SK-N-SH treated with all-trans-retinoic acid at 6 μM for 48 hours (cell line): ENCODE results near the gene PDE7B.

Source experiments
- ARNTL ChIP-seq: fragments of 450-650 bp; formaldehyde crosslinking; IDR thresholded peaks from 2 replicates; pipeline ENCODE4 v1.5.0; 2020; ENCODE audit warnings: low read depth, mild to moderate bottlenecking, moderate library complexity, borderline replicate concordance
- CSDC2 ChIP-seq: fragments of 250-450 bp; sonication (Bioruptor Pico); IDR thresholded peaks from 2 replicates; pipeline ENCODE4 v1.5.0; 2020; ENCODE audit warnings: mild to moderate bottlenecking, moderate library complexity
- ESRRG ChIP-seq: fragments of 250-450 bp; sonication (Bioruptor Pico); IDR thresholded peaks from 2 replicates; pipeline ENCODE4 v1.6.1; 2021; ENCODE audit warnings: mild to moderate bottlenecking
- ISL1 ChIP-seq: fragments of 250-450 bp; sonication (Bioruptor Pico); IDR thresholded peaks from 2 replicates; pipeline ENCODE4 v2.1.2; 2022; ENCODE audit warnings: mild to moderate bottlenecking, moderate library complexity
- POU6F1 ChIP-seq: fragments of 250-450 bp; sonication (Bioruptor Pico); IDR thresholded peaks from 2 replicates; pipeline ENCODE4 v1.8.0; 2021; ENCODE audit warnings: low read depth, mild to moderate bottlenecking, moderate library complexity, borderline replicate concordance
- PPARA ChIP-seq: fragments of 250-450 bp; sonication (Bioruptor Pico); IDR thresholded peaks from 2 replicates; pipeline ENCODE4 v1.5.0; 2020; ENCODE audit warnings: mild to moderate bottlenecking, borderline replicate concordance
- RARB ChIP-seq: fragments of 250-450 bp; sonication (Bioruptor Pico); IDR thresholded peaks from 2 replicates; pipeline ENCODE4 v1.8.0; 2021; ENCODE audit warnings: mild to moderate bottlenecking, moderate library complexity
- SNAI2 ChIP-seq: fragments of 250-450 bp; sonication (Bioruptor Pico); IDR thresholded peaks from 2 replicates; pipeline ENCODE4 v1.5.0; 2020; ENCODE audit warnings: mild to moderate bottlenecking, moderate library complexity
- ZC3H10 ChIP-seq: fragments of 250-450 bp; sonication (Bioruptor Pico); IDR thresholded peaks from 2 replicates; pipeline ENCODE4 v1.5.1; 2021; ENCODE audit warnings: mild to moderate bottlenecking, moderate library complexity
- ZFP3 ChIP-seq: fragments of 250-450 bp; sonication (Bioruptor Pico); IDR thresholded peaks from 2 replicates; pipeline ENCODE4 v1.5.0; 2020; ENCODE audit warnings: mild to moderate bottlenecking, moderate library complexity
- ZFP30 ChIP-seq: fragments of 450-650 bp; formaldehyde crosslinking; IDR thresholded peaks from 2 replicates; pipeline ENCODE4 v1.5.0; 2022; ENCODE audit warnings: mild to moderate bottlenecking, moderate library complexity
- ZNF565 ChIP-seq: fragments of 450-650 bp; formaldehyde crosslinking; conservative IDR thresholded peaks from 2 replicates; pipeline ENCODE4 v1.5.0; 2020; ENCODE audit warnings: low read depth, mild to moderate bottlenecking, moderate library complexity
- ZNF8 ChIP-seq: fragments of 450-650 bp; formaldehyde crosslinking; IDR thresholded peaks from 2 replicates; pipeline ENCODE4 v1.5.0; 2020; ENCODE audit warnings: mild to moderate bottlenecking, moderate library complexity

DNA sequence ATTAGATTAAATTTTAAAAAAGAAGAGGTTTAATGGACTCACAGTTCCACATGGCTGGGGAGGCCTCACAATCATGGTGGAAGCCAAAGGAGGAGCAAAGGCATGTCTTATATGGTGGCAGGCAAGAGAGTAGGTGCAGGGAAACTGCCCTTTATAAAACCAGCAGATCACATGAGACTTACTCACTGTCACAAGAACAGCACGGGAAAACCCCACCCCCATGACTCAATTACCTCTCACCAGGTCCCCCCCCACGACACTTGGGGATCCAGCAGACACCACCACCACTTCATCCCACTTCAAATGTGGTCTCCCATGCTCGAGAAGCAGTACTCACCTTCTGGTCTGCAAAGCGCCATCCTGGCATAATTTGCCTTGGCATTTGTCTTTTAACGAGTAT lies 374.0 kb downstream of the PDE7B start:
- TF ChIP-seq ZNF8 (CRISPR knock-in tag) (no peak), ARNTL (CRISPR knock-in tag) (no peak), PPARA (CRISPR knock-in tag) (no peak), SNAI2 (CRISPR knock-in tag) (no peak), ZC3H10 (no peak), ISL1 (CRISPR knock-in tag) (no peak), ZNF565 (CRISPR knock-in tag) (no peak), POU6F1 (CRISPR knock-in tag) (no peak), RARB (no peak), ZFP3 (CRISPR knock-in tag) (no peak), CSDC2 (CRISPR knock-in tag) (no peak), ZFP30 (CRISPR knock-in tag) (no peak), ESRRG (CRISPR knock-in tag) (no peak)
